ENCODE data around the gene CDC42BPB.

The CDC42BPB gene

DNA sequence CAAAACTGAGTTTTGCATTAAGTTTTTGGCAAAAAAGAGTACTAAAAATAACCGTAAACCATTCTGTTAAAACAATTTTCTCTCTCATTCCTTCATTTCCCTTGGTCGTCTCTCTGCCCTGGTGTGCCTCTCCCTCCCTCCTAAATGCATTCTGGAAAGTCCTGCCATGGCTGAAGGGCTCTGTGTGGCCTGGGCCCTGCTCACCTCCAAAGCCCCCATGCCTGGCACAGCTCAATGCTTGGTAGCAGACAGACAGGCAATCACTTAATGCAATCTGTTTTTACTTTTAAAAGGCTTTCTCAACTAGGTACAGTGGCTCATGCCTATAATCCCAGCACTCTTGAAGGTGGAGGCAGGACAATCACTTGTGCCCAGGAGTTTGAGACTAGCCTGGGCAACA, 47.8 kb downstream of the CDC42BPB start:
- DNase-seq = no peak

DNA sequence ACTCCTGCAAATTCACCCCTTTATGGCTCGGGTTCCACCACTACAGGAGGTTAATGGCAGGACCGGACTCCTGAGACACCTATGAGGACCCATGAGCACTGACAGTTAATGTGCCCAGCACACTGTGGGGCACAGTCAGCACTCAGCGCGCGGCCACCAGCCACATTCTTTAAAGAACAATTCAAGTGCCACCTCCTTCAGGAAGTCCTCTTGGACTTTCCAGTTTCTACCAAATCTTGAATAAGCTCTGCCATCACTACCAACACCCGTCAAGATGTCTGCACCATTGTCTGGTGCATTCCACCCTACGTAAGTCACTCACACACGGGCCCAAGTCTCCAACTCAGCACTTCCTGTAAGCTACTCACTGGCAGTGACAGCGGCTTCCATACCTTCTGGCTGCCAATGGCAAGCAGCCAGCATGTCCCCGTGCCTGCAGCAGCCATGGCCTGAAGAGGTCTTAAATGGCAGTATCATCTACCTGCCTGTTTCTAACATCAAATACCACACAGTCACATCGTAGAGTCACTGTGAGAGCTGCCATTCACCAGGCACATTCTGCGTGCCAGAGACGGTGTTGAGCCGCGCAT, 48.5 kb downstream of the CDC42BPB start:
- DNase-seq = no peak

DNA sequence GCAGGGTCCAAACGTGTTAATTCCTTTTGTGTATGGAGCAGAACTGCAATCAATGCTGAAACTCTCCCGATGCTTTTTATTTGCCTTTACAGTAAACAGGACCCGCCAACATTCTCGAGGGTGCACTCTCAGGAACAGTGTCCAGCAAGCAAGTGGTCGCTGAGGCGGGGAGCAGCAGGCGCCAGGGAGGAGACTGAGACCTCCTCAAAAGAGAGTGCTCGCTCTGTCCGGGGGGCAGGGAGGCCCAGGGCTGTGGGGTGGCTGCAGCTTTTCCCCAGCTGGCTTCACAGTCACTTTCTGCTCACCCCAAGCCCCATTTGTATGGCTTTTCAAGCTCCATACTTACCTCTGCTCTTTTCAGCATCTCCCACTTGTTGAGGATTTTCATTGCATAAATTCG, 49.2 kb downstream of the CDC42BPB start:
- DNase-seq = no peak

DNA sequence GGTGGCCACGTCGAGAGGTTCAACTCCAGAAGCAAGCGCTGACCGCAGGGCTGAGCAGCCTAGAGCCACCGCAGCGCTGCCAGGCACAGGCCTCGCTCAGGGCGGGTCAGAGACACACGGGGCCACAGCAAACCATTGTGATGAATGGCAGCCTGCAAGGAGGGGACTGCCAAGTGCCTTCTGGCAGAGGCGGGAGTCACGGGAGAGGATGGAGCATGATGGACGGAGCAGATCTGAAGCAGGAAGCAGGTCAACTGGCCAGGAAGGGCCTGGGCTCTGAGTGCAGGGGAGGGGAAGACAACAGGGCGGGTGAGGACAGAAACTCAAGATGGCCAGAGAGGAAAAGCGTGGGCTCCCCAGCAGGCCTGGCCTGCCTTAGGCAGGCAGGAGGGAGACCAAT, 49.8 kb downstream of the CDC42BPB start:
- no peak for DNase-seq

GRCh38 chr14:103006991-103007520, 50.3 kb downstream of the CDC42BPB start:
- no peak for DNase-seq

GRCh38 chr14:103006106-103006505, 51.2 kb downstream of the CDC42BPB start:
- DNase-seq = no peak

- DNase-seq = no peak
Observed at GRCh38 chr14:103003850-103004249, 53.5 kb downstream of the CDC42BPB start.

DNA sequence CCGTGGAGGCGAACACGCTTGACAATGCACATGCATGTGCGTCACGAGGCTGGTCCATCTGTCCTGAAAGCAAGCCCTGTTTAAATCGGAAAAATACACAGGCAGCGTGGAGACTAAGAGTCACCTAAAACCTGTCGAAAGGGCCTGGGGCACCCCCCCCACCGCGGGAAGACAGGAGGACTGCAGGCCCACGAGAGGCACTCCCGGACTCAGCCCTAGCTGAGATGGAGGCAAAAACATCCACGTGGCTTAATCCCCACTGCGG, 54.1 kb downstream of the CDC42BPB start:
- no peak for DNase-seq

- DNase-seq = no peak
Observed at GRCh38 chr14:103002578-103003350, 54.6 kb downstream of the CDC42BPB start.

DNA sequence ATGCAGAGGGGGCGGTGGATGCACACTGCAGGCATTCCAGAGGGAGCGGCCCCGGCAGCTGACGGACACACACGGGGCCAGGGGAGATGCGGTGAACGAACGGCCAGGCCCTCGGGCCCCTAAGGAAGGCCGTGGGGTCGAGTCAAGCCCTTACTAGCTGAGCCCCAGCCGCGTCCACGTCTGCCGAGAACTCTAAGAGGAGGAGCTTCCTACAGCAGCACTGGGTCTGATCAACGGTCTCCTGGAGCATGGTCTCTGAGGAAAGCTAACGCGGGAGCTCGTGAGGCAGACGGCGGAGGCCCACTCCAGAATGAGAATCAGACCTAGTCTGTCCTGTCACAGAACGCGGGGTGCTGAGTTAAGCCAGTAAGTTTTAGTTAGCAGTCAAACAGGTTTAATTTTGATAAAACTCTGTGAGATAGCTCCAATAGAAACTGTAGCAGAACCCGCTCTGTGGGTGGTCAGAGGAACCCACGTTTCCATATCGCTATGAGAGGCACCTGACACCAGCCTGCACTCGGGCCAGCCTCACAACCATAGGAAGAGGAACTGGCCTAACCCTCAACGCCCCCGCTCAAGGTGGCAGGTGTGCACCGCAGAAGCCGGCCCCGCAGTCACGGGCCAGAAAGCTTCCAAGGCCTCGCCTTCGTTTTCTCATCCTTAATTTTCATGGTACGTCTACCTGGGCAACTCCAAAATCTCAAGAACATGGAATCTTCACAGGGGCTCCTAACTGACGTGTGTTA, 55.5 kb downstream of the CDC42BPB start:
- DNase-seq = no peak

DNA sequence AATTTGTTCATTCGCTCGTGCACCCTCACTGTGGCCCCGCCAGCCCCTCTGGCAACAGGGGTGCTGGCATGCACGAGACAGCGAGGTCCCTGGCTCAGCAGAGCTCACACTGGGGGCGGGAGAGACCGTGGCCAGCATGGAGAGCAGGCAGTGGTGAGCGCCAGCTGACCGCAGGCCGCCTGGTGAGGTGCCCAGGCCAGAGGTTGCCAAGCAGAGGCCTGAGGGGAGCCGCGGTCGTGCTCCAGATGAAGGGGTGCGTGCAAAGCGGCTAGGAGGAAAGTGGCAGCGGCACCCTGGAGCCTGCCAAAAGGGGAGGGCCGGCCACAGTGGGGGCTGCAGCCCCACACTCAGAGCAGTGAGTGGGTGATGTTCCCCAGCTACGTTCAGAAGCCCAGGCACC, 56.1 kb downstream of the CDC42BPB start:
- no peak for DNase-seq

DNA sequence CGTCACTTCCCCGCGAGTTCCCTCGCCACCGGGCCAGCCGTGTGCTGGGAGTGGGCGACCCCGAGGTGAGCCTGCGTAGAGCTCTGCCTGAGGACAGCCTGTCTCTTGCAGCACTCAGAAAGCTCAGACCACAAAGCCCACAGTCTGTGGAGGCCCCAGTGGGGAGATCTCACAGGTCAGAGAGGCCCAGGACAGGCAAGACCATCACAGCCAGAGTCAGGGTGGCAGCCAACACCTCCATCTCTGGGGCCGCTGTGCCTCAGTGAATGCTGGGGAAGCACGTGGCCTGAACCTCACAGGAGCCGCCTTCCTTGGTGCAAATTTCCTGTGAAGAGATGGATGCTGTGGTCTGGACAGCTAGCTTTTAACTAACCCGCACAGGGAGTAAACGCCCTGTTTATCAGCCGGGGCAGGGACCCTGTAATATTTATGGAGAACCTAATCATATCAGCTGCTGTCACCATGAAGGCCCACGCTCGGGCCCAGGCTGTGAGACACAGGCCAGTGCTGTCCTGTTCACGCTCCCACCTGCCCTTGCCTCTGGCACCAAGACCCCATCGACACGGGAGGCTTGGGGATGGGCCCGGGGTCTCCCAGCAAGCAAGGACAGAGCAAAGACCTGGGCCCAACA, 56.9 kb downstream of the CDC42BPB start:
- DNase-seq = no peak

DNA sequence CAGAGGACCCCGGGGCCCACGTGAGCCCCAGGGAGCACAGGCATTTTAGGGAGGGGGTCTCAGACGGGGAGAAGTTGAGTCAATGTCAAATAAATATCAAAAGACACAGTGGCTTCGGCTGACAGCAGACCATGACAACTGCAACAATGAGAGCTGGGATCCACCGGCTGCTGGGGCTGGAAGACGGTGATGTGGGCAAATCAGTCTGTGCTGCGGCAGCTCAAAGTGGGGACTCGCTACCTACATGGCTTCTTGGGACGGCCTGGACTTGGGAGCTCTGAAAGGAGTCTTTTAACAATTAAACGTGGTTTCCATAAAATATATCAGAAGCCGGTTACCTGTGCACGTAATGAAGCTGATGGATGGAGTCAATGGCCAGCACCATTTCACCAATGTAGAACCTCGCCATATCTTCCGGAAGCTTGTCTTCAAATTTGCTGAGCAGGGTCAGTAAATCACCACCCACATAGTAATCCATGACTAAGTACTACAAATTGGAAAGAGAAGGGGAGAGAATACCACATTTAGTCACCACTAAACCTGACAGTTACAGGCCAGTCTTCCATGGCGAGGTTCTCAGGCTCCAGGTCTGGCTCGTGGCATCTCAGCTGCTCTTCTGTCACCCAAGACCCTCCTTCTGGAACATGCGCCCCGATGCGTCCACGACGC, 58.0 kb downstream of the CDC42BPB start:
- no peak for DNase-seq

GRCh38 chr14:102998393-102998792, 59.0 kb downstream of the CDC42BPB start:
- no peak for DNase-seq

DNA sequence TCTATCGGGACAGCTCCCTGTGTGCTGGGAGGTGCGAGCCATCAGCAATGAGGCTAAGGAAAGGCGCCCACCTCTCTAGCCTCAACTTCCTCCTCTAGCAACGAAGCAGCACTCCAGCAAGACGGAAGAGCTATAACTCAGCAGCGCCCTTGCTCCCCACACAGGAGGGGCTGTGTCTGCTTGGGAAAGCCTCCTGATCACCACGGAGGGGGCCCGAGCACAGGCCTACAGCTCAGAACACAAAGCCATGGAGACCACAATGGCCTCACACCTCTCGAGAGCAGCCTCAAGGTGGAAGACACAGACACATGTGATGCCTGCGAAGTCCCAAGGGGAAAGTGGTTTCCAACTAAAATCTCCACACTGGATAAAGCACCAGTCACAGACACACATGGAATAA, 60.4 kb downstream of the CDC42BPB start:
- no peak for DNase-seq

GRCh38 chr14:102994689-102995088, 62.7 kb downstream of the CDC42BPB start:
- no peak for DNase-seq

DNA sequence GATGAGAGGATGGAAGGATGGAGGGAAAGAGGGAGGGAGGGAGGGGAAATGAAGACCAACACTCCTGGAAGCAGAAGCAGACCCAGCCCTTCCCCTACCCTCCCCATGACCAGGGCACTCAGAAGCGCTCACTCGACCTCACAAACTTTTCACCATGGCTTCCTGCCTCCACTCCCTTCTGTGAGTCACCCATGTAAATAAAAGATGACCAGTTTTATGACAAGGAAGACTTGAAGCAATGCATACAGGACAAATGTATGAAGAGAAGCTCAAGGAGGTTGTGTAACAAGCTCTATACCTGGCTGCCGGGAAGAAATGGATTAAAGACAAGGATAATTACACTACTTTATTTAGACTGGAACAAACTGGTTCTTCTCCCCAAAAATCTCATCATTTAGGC, 63.8 kb downstream of the CDC42BPB start:
- DNase-seq = no peak

GRCh38 chr14:102991376-102991775, 66.0 kb downstream of the CDC42BPB start:
- no peak for DNase-seq

GRCh38 chr14:102988054-102988453, 69.3 kb downstream of the CDC42BPB start:
- no peak for DNase-seq

DNA sequence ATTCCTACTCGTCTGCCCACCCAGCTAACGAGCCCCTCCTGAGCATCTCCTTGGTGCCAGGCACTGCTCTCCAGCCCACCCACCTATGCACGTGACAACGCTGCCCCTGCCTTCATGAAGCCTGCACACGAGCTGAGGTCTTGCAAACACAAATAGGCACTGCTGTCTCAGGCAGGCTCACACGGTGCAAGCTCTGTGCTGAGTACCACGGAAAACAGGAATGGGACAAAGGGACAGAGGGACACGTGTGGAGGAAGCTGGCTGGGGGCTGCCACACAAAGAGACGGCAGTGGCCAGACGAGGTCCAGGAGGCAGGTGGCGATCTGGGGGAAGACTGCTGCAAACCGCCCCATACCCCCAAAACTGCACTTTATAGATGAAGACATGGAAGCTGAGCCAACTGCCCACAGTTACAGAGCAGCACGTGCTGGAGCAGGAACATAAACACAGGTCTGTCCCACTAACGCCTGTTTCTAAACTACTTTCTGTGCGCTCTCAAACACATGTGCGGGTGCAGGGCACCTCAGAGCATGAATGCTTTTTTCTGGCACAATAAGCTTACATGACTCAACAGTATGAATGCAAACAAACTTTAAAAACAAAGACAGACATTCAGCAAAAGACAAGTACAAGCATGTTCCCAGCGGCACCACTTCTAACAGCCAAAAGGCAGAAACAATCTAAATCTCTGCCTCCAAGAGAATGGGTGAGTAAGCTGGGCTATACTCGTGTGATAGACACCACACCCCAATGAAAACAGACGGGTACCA, 70.4 kb downstream of the CDC42BPB start:
- no peak for DNase-seq

- no peak for DNase-seq
Observed at GRCh38 chr14:102985665-102986064, 71.7 kb downstream of the CDC42BPB start.
